Astrocyte of the cerebellum (primary cell): ENCODE results near the gene KCNA5.

Experiments
- DNase-seq: peaks from one replicate; pipeline ENCODE4 v3.0.0-alpha.2; 2011; ENCODE audit warnings: low read depth
- H3K4me3 ChIP-seq: 2 replicates; pipeline ENCODE4 v1.5.1; 2011; ENCODE audit warnings: mild to moderate bottlenecking, low read depth, low read length, moderate library complexity
- in situ Hi-C: cut with HindIII; loops from 2 replicates; pipeline ENCODE4 v1.10.0; 2017; ENCODE audit warnings: low sequenced_read_pairs
- TF ChIP-seq, protein P1 (sequence below): IDR thresholded peaks from 2 replicates; pipeline ENCODE4 v1.5.1; 2012; ENCODE audit warnings: low read length, low read depth, moderate library complexity, mild to moderate bottlenecking; ENCODE audit errors: missing control alignments

Gene KCNA5

DNA sequence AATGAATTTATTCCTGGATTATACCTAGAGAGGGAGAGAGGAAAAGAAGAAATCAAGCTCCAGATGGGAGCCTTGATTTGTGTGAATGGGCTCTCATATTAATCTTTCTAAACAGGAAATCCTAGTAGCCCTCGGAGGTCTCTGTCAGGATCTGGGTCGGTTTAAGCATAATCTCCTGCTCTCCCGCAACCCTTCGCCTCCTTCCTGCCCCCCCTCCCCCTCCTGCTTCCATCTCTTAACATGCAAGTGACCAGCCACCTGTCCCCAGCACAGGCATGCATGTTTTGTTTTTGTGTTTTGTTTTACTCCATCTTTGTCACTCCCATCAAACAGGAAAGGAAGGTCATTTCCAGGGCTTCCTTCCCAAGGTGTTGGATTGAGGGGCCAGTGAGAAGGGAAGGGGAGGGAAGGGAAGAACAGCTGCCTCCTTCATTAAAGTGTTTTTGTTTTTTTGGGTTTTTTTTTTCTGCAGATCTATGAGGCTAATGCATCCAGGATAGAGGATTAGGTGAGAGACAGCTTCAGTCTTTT is 4.8 kb upstream of the KCNA5 start:
- no peak overlapping the region for H3K4me3 ChIP-seq
- in situ Hi-C loops, result no loop called here
- no peak for DNase-seq
- TF ChIP-seq, protein P1, sequence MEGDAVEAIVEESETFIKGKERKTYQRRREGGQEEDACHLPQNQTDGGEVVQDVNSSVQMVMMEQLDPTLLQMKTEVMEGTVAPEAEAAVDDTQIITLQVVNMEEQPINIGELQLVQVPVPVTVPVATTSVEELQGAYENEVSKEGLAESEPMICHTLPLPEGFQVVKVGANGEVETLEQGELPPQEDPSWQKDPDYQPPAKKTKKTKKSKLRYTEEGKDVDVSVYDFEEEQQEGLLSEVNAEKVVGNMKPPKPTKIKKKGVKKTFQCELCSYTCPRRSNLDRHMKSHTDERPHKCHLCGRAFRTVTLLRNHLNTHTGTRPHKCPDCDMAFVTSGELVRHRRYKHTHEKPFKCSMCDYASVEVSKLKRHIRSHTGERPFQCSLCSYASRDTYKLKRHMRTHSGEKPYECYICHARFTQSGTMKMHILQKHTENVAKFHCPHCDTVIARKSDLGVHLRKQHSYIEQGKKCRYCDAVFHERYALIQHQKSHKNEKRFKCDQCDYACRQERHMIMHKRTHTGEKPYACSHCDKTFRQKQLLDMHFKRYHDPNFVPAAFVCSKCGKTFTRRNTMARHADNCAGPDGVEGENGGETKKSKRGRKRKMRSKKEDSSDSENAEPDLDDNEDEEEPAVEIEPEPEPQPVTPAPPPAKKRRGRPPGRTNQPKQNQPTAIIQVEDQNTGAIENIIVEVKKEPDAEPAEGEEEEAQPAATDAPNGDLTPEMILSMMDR, result no peak

DNA sequence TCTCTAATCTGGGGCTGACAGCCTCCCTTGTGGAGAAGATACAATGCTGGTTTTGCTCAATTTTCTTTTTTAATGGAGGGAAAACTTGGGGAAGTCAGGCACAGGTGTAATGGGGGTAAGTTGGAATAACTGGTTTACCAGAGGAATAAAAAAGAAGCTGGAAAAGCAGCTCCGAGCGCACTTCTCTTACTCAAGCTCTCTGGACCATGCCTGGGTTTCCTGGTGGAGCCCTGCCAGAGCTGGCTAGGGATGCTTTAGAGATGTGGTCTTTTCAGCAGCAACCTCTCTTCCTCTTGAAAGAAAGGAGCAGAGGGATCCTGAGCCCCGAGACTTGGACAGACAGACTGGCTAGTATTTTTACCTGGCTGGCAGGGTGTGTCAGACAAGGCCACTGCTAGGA is 3.9 kb upstream of the KCNA5 start:
- H3K4me3 ChIP-seq, result no peak overlapping the region
- TF ChIP-seq, protein P1, result no peak
- in situ Hi-C loops, result no loop called here
- DNase-seq, result no peak

DNA sequence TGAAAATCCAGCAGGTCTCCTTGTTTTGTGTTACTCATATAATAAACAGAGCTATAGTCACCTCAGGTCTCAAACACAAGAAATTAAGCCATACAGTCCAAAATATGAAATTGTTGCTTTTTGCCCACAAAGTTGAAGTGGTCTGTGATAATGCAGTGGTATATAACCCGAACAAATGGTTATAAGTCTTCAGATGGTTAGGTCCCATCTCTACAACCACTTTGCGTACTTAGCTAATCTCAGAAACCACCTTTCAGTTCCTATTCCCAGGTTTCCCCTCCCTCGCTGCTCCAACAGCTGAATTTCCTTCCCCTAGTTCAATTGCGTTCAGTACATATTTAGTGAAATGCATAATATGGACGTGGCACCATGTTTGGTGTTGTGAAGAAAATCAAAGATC is 3.3 kb upstream of the KCNA5 start:
- no peak for DNase-seq
- no peak overlapping the region for H3K4me3 ChIP-seq
- in situ Hi-C loops, result no loop called here
- TF ChIP-seq, protein P1, result no peak

DNA sequence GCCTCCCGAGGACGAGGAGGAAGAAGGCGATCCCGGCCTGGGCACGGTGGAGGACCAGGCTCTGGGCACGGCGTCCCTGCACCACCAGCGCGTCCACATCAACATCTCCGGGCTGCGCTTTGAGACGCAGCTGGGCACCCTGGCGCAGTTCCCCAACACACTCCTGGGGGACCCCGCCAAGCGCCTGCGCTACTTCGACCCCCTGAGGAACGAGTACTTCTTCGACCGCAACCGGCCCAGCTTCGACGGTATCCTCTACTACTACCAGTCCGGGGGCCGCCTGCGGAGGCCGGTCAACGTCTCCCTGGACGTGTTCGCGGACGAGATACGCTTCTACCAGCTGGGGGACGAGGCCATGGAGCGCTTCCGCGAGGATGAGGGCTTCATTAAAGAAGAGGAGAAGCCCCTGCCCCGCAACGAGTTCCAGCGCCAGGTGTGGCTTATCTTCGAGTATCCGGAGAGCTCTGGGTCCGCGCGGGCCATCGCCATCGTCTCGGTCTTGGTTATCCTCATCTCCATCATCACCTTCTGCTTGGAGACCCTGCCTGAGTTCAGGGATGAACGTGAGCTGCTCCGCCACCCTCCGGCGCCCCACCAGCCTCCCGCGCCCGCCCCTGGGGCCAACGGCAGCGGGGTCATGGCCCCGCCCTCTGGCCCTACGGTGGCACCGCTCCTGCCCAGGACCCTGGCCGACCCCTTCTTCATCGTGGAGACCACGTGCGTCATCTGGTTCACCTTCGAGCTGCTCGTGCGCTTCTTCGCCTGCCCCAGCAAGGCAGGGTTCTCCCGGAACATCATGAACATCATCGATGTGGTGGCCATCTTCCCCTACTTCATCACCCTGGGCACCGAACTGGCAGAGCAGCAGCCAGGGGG is 979 bp downstream of the KCNA5 start:
- in situ Hi-C loops, result no loop called here
- H3K4me3 ChIP-seq, result no peak overlapping the region
- TF ChIP-seq, protein P1, result no peak
- no peak for DNase-seq

DNA sequence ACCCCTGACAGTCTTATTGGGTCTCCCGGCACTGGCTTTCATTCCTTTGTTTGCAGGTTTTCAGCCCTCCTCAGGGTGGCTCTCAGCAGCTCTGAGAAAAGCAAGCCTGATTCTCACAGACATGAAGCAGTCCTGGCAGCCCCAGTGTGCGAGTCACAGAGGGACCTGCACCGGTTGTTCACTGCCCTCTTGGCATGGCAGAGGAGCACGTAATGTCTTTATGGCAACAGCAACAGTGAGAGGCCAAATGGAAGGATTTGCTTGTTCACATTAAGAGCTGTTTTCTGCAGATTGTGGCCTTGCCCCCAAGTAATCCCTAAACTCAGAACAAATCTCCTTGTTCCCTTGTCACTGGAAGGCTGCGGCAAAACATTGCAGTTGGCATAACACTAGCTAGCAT is 3.4 kb downstream of the KCNA5 start:
- H3K4me3 ChIP-seq, result no peak overlapping the region
- TF ChIP-seq, protein P1, result no peak
- no peak for DNase-seq
- in situ Hi-C loops, result no loop called here

DNA sequence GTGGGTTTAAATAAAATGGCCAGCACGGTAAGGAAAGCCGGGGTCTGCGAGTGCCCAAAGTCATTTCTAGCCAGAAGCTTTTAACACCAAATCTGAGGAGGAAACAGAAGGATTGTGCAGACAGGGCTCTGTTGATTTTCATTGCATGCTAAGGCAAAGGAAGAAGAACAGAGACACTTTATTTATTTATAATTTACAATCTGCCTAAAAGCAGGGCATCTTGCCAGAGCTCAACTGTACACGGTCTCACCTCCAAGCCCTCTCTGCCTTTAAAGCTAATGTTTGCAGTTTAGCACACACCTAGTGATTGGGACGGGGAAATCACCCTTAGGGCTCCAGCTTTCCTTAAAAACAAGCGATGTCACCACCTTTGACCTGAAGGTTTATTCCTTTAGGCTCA is 4.0 kb downstream of the KCNA5 start:
- DNase-seq, result no peak
- TF ChIP-seq, protein P1, result no peak
- no peak overlapping the region for H3K4me3 ChIP-seq
- in situ Hi-C loops, result no loop called here
